Epithelial cell of proximal tubule (primary cell): ENCODE results near the gene CCDC178. TPM values are rescaled to one million over a fixed set of nuclear protein-coding genes. Genes with fewer than 3 reads are reported as not detected.

Experiments used
- DNase-seq: peaks from one replicate; pipeline ENCODE4 v3.0.0-alpha.2; 2011; ENCODE audit warnings: low read depth
- H3K4me3 ChIP-seq: 2 replicates; pipeline ENCODE4 v1.5.1; 2011; ENCODE audit warnings: low read depth, mild to moderate bottlenecking, low read length
- total RNA-seq: library from RNA; depleted of rRNA; stranded (reverse); fragments of >200 nt; gene quantifications from 2 replicates; pipeline ENCODE4 v1.2.3, GENCODE V29; 2015
- TF ChIP-seq, protein P1 (sequence below): conservative IDR thresholded peaks from 2 replicates; pipeline ENCODE4 v1.5.1; 2012; ENCODE audit warnings: low read depth, mild to moderate bottlenecking, low read length

The CCDC178 gene
- total RNA-seq, 1 donor from 2014 or later: not detected

DNA sequence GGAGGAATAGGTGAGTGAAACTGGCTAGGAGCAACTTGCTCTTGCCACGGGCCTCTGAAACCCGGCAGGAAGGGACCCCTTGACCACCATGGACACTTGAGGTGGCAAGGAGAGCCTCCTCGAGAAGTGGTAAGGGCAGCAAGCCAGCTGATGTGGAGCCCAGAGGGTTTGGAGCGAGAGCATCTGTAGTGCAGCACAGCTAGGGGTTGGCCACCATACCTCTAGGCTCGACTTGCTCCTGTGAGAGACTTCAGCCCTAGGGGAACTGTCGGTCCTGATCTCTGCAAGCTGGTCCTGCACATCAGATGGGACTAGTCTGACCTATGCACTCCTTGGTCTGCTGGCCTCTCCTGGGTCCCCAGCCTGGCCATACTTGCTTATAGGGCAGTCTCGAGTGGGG, 158.4 kb downstream of the CCDC178 start:
- TF ChIP-seq, protein P1, sequence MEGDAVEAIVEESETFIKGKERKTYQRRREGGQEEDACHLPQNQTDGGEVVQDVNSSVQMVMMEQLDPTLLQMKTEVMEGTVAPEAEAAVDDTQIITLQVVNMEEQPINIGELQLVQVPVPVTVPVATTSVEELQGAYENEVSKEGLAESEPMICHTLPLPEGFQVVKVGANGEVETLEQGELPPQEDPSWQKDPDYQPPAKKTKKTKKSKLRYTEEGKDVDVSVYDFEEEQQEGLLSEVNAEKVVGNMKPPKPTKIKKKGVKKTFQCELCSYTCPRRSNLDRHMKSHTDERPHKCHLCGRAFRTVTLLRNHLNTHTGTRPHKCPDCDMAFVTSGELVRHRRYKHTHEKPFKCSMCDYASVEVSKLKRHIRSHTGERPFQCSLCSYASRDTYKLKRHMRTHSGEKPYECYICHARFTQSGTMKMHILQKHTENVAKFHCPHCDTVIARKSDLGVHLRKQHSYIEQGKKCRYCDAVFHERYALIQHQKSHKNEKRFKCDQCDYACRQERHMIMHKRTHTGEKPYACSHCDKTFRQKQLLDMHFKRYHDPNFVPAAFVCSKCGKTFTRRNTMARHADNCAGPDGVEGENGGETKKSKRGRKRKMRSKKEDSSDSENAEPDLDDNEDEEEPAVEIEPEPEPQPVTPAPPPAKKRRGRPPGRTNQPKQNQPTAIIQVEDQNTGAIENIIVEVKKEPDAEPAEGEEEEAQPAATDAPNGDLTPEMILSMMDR: no peak
- H3K4me3 ChIP-seq: no peak overlapping the region
- DNase-seq: no peak

DNA sequence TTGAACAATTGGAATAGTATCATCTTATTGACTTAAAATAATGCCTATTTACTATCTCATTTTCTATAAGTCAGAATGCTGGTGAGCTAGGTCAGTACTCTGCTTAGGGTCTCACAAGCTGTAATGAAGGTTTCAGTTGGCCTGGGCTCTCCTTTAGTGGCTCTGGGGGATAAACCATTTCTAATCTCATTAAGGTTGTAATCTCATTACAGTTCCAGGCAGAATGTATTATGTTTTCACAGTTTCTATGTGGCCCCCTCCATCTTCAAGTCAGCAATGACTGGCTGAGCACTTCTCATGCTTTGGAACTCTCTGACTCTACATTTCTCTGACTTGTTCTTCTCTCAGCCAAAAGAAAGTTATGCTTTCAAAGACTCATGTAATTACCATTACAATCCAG, 163.1 kb downstream of the CCDC178 start:
- DNase-seq: no peak
- no peak overlapping the region for H3K4me3 ChIP-seq
- TF ChIP-seq, protein P1: no peak

DNA sequence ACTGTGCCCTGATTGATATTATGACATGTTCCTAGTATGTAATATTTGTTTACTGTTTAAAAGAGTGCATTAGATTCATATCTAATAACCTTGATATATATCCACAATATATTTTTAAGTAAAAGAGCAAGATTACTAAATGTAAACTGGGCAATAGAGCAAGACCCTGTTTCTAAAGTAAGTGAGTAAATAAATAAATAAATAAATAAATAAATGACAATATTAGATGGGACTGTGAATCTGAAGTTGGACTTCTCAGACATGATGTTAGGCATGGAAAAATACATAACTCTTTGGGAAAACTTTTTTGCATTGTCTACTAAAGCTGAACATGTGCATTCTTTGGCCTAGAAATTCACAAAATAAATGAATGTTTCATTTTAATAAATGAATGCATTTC, 164.7 kb downstream of the CCDC178 start:
- no peak overlapping the region for H3K4me3 ChIP-seq
- TF ChIP-seq, protein P1: no peak
- DNase-seq: no peak

DNA sequence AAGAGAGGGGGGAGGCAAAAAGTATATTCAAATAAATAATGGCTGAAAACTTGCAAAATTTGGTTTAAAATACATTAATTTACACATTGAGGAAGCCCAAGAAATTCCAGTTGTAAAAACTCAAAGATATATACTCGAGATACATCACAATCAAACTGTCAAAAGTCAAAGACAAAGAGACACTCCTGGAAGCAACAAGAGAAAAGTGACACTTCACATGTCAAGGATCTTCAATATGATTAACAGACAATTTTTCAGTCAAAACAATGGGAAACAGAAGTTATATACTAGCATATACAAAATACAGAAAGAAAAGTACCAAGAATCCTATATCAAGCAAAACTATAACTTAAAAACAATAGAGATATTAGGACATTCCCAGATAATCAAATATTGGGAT, 170.2 kb downstream of the CCDC178 start:
- DNase-seq: no peak
- no peak overlapping the region for H3K4me3 ChIP-seq
- TF ChIP-seq, protein P1: no peak

DNA sequence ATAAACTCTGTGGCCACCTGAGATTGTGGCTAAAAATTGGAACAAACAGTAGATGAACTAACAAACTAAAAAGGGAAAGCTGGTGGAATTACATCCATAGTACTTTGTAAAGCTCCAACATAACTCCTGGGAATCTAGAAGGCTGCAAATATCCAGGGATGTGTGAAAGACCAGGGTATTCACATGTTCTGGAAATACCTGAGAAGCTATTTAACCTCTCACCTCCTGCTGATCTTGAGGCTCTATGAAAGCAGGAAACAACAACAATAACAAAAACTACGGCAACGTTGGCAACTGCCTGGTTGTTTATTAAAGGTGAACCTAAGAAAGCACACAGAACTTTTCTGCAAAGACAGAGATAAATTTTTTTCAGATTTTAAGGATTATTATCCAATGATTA, 171.3 kb downstream of the CCDC178 start:
- TF ChIP-seq, protein P1: no peak
- no peak overlapping the region for H3K4me3 ChIP-seq
- DNase-seq: no peak

DNA sequence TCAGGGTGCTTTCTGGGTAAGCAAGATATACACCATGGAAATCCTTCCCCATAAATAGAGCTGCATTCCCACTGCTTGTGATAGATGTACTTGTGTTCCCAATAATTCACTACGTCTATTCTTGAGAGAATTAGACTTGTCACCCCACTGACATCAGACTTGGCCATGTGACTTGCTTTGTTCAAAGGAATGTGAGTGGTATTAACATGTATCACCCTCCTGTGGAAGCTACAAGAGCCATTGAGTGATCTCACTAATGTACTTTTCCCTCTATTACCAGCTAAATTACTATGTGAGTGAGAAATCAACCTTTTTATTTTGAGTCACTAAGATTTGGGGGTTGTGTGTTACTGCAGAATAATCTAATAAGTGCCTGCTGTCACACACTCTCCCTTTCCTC, 176.0 kb downstream of the CCDC178 start:
- DNase-seq: peak; percentile 15
- no peak overlapping the region for H3K4me3 ChIP-seq
- TF ChIP-seq, protein P1: no peak

DNA sequence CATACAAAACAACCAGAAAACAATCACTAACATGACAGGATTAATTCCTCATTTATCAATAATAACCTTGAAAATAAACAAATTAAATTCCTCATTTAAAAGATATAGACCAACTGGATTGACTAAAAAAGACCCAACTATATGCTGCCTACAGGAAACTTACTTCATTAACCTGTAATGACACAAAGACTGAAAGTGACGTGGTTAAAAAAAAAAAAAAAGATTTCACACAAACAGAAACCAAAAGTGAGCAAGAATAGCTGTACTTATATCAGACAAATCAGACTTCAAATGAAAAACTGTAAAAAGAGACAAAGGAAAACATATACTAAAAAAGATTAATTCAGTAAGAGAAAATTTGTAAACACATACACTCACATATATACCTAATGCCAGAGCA, 201.2 kb downstream of the CCDC178 start:
- H3K4me3 ChIP-seq: no peak overlapping the region
- TF ChIP-seq, protein P1: no peak
- no peak for DNase-seq
